Keratinocyte (primary cell): Measurements from ENCODE around the gene TRAPPC1. TPM values are rescaled to one million over a fixed set of nuclear protein-coding genes. Genes with fewer than 3 reads are reported as not detected.
"Not testable (repeated sequence)": the region's sequence is repeated elsewhere in the genome, so short reads cannot be mapped to it uniquely, and the experiment has no call there.

ENCODE experiments used
- DNase-seq: peaks from one replicate; pipeline ENCODE4 v3.0.0-alpha.2; 2011; ENCODE audit warnings: low read depth, missing footprints, low spot score
- FAIRE-seq: peaks from 2 replicates; lab custom pipeline; 2011; peaks lifted over from hg19 to GRCh38; lab: Jason Lieb, UNC
- H2AFZ ChIP-seq: 2 replicates; pipeline ENCODE4 v1.6.0; 2012; ENCODE audit warnings: low read length, control low read depth, inconsistent platforms; ENCODE audit not compliant: control insufficient read depth
- H3K27ac ChIP-seq: 2 replicates; pipeline ENCODE4 v1.5.1; 2011; ENCODE audit warnings: low read length; ENCODE audit not compliant: control insufficient read depth, insufficient read depth
- H3K27me3 ChIP-seq: 3 replicates; pipeline ENCODE4 v1.6.0; 2011; ENCODE audit warnings: low read length; ENCODE audit not compliant: control insufficient read depth, insufficient read depth; ENCODE audit errors: extremely low read depth
- H3K36me3 ChIP-seq, 2 experiments: 2 replicates in 1 of 2; 3 replicates in 1 of 2; pipeline ENCODE4 v1.5.1; 2011; ENCODE audit warnings: low read length in 2 of 2, mild to moderate bottlenecking in 1 of 2; ENCODE audit not compliant: control insufficient read depth in 2 of 2, insufficient read depth in 2 of 2; ENCODE audit errors: extremely low read depth in 1 of 2
- H3K4me1 ChIP-seq: 3 replicates; pipeline ENCODE4 v1.5.1; 2011; ENCODE audit warnings: low read length; ENCODE audit not compliant: control insufficient read depth, insufficient read depth; ENCODE audit errors: extremely low read depth
- H3K4me2 ChIP-seq: 3 replicates; pipeline ENCODE4 v1.6.0; 2011; ENCODE audit warnings: low read depth, low read length; ENCODE audit not compliant: control insufficient read depth, insufficient read depth; ENCODE audit errors: extremely low read depth
- H3K4me3 ChIP-seq, 3 experiments: fragments of 200-600 bp in 1 of 3; sonication (generic) in 1 of 3; 2 replicates in 2 of 3; 3 replicates in 1 of 3; pipeline ENCODE4 v1.5.1; 2011 to 2016; ENCODE audit warnings: low read length in 3 of 3, mild to moderate bottlenecking in 3 of 3, control low read depth in 2 of 3, inconsistent platforms in 1 of 3, low read depth in 1 of 3, mixed read lengths in 1 of 3, mixed run types in 1 of 3, moderate library complexity in 1 of 3; ENCODE audit not compliant: control insufficient read depth in 2 of 3, insufficient read depth in 2 of 3; ENCODE audit errors: extremely low read depth in 1 of 3
- H3K79me2 ChIP-seq: 2 replicates; pipeline ENCODE4 v1.6.0; 2012; ENCODE audit warnings: low read length; ENCODE audit not compliant: control insufficient read depth, insufficient read depth
- H3K9ac ChIP-seq: 3 replicates; pipeline ENCODE4 v1.6.0; 2011; ENCODE audit warnings: low read length; ENCODE audit not compliant: control insufficient read depth, insufficient read depth; ENCODE audit errors: extremely low read depth
- H3K9me1 ChIP-seq: 3 replicates; pipeline ENCODE4 v1.6.0; 2011; ENCODE audit warnings: low read length; ENCODE audit not compliant: control insufficient read depth, insufficient read depth; ENCODE audit errors: extremely low read depth
- H3K9me3 ChIP-seq: 2 replicates; pipeline ENCODE4 v1.5.1; 2012; ENCODE audit warnings: low read depth, low read length; ENCODE audit not compliant: control insufficient read depth
- H4K20me1 ChIP-seq: 3 replicates; pipeline ENCODE4 v1.6.0; 2011; ENCODE audit warnings: low read length; ENCODE audit not compliant: control insufficient read depth, insufficient read depth; ENCODE audit errors: extremely low read depth
- EZH2 ChIP-seq: IDR thresholded peaks from one replicate; pipeline ENCODE4 v1.6.1; 2012; ENCODE audit warnings: inconsistent platforms, mild to moderate bottlenecking, low read length, moderate library complexity
- dilution Hi-C: fragments of 300-500 bp; cut with MboI; formaldehyde crosslinking; loops from one replicate; pipeline ENCODE4 v1.7.0; 2020; ENCODE audit warnings: low sequenced_read_pairs; ENCODE audit not compliant: extremely low pct_ligation_motif_present
- polyA plus RNA-seq, 5 experiments: library from polyadenylated mRNA; depleted of rRNA in 3 of 5; stranded (reverse) in 3 of 5; stranded (forward) in 1 of 5; unstranded in 1 of 5; fragments of >200 nt; gene quantifications; 1 replicate in 1 of 5; 2 replicates in 3 of 5; 3 replicates in 1 of 5; pipeline versions ENCODE4 v1.2.1 to v1.2.3, GENCODE V29; 2011 to 2012; ENCODE audit warnings: missing spikeins in 2 of 5, low read depth in 1 of 5, low replicate concordance in 1 of 5
- TF ChIP-seq, protein P1 (sequence below), 3 experiments: IDR thresholded peaks in 1 of 3; conservative IDR thresholded peaks in 1 of 3; optimal IDR thresholded peaks in 1 of 3; 2 replicates in 2 of 3; 3 replicates in 1 of 3; pipeline versions ENCODE3 to v1.5.1; 2011; ENCODE audit warnings: low read length in 3 of 3, mild to moderate bottlenecking in 3 of 3, moderate library complexity in 2 of 3, control low read depth in 1 of 3, inconsistent platforms in 1 of 3; ENCODE audit not compliant: insufficient read depth in 2 of 3; ENCODE audit errors: extremely low read depth in 1 of 3

The TRAPPC1 gene
- polyA plus RNA-seq, 1 donor (not counting 4 experiments of a cell fraction or from before 2014, with no cell fraction given) = 128 TPM

GRCh38 chr17:7955414-7956227 lies 23.9 kb upstream of the TRAPPC1 start:
- Histone ChIP-seq H3K36me3 (no peaks in the 10 kb centered on the region), H3K9ac (no peak overlapping the region), H3K4me3 (no peak overlapping the region), H3K27me3 (peaks cover 2% of the 10 kb centered on the region), H2AFZ (no peak overlapping the region), H3K27ac (no peak overlapping the region), H3K9me3 (no peaks in the 10 kb centered on the region), H3K4me1 (no peaks in the 10 kb centered on the region), H3K4me2 (no peak overlapping the region), H3K79me2 (no peaks in the 10 kb centered on the region), H4K20me1 (no peaks in the 10 kb centered on the region), H3K9me1 (no peaks in the 10 kb centered on the region)
- FAIRE-seq = no peak
- TF ChIP-seq, protein P1, sequence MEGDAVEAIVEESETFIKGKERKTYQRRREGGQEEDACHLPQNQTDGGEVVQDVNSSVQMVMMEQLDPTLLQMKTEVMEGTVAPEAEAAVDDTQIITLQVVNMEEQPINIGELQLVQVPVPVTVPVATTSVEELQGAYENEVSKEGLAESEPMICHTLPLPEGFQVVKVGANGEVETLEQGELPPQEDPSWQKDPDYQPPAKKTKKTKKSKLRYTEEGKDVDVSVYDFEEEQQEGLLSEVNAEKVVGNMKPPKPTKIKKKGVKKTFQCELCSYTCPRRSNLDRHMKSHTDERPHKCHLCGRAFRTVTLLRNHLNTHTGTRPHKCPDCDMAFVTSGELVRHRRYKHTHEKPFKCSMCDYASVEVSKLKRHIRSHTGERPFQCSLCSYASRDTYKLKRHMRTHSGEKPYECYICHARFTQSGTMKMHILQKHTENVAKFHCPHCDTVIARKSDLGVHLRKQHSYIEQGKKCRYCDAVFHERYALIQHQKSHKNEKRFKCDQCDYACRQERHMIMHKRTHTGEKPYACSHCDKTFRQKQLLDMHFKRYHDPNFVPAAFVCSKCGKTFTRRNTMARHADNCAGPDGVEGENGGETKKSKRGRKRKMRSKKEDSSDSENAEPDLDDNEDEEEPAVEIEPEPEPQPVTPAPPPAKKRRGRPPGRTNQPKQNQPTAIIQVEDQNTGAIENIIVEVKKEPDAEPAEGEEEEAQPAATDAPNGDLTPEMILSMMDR (optimal IDR thresholded peaks at IDR 0.05 in 1 of 3, IDR thresholded peaks at IDR 0.05 in 1 of 3, conservative IDR thresholded peaks at IDR 0.05 in 1 of 3; ENCODE audit: extremely low read depth in 1 of 3, insufficient read depth in 2 of 3, low read length in 3 of 3) = no peak
- TF ChIP-seq EZH2 = no peak
- dilution Hi-C loops = no loop called here
- DNase-seq = no peak

- FAIRE-seq, H3K79me2 ChIP-seq, H3K9me1 ChIP-seq, H3K4me2 ChIP-seq, H3K27ac ChIP-seq, H4K20me1 ChIP-seq, H2AFZ ChIP-seq, H3K36me3 ChIP-seq, DNase-seq, H3K4me3 ChIP-seq, H3K9ac ChIP-seq, dilution Hi-C loops, H3K9me3 ChIP-seq, H3K4me1 ChIP-seq, H3K27me3 ChIP-seq: not testable (repeated sequence)
Measured at GRCh38 chr17:7953266-7953665, 21.5 kb upstream of the TRAPPC1 start.
